HG02884 (cell line): ENCODE data around the gene STYXL1.
"Not testable (repeated sequence)": the region's sequence is repeated elsewhere in the genome, so short reads cannot be mapped to it uniquely, and the experiment has no call there.

Experiments
- ATAC-seq: cut with Tn5 transposase; IDR thresholded peaks from one replicate; pipeline ENCODE4 v1.9.1; 2021; ENCODE audit warnings: mild to moderate bottlenecking, moderate library complexity; ENCODE audit not compliant: unreplicated experiment

Gene STYXL1

DNA sequence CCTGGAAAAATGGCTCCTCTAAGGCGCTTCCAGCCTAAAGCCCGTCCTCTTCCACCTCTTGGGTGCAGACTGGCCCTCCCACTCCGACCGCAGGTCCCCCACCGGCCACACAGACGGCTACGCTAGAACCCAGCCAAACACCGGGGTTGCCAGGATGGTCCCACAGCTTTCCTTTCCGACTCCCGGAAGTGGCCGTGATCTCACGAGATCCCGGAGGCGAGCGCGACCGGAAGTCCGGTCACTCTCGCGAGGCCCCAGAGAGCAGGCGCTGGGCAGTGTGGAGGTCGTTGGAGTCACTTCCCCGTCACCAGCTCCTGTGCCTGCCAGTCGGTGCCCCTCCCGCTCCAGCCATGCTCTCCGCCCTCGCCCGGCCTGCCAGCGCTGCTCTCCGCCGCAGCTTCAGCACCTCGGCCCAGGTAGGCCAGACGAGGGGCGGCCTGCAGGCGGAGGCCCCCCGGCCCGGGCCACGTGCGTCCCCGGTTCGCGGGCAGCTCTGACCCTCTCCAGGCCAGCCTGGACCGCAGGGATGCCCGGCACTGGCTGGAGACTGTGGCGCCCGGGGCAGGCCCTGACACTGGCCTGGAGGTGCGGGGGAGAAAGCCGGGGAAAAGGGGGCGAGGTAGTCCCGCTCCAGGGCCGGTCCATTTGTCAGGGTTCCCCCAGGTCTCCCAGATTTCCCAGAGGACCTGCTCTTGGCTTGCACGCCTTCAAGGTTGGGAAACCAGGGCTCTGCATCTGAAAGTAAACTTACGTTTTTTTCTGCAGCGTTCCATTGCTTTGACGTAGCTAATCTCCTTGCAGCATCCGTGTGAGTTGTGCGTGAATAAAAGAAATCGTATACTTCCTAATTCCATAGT, at the start of gene STYXL1, which contains the start of gene MDH2:
Gene STYXL1, minus strand, starts transcription at position 190 of the 857 bp plus-strand sequence. CDS start 17,477 bp downstream, outside the sequence.
Gene MDH2, plus strand, starts transcription at position 296 of the 857 bp plus-strand sequence. Its CDS starts 55 bp downstream, at position 351.
- peak; percentile 92 for ATAC-seq

DNA sequence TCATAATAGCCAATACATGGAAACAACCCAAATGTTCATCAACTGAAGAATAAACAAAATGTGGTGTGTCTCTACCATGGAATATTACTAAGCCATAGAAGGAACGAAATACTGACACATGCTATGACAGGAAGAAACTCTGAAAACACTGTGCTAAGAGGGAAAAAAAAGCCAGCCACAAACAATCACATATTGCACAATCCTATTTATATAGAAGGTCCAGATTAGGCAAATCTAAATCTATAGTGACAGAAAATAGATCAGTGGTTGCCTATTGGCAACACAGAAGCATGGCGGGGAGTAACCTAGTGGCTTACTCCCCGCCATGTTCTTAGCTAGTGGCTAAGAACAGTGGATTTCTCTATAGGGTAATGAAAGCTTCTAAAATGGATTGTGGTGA, 48.1 kb upstream of the STYXL1 start:
- ATAC-seq = no peak

GRCh38 chr7:76094326-76094725, 46.5 kb upstream of the STYXL1 start:
- not testable (repeated sequence) for ATAC-seq

DNA sequence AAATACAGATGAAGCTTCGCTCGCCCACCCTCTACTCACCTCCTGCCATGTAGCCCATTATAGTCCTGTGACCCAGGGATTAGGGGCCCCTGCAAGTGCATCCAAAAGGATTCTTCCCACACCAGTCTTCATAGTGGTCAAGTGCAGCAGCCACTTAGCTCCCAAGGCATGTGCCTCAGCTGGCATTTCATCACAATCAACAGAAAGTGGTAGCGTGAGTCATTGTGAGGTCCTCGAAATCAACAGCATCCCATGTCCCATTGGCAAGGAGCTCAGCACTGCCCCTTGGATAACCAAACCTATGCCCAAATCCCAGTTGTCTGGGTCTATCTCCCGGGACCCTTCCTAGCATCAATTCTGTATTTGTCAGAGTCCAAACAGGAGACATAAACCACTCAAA, 45.7 kb upstream of the STYXL1 start:
- ATAC-seq = not testable (repeated sequence)

DNA sequence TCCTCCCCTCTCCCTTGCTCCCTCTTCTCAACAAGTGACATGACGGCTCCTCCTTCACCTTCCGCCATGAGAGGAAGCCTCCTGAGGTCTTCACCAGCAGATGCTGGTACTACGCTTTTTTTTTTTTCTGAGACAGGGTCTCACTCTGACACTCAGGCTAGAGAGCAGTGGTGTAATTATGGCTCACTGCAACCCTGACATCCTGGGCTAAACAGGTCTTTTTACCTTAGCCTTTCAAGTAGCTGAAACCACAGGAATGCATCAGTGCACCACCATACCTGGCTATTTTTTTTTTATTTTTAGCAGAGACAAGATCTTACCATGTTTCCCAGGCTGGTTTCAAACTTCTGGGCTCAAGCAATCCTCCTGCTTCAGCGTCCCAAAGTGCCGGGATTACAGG, 43.7 kb upstream of the STYXL1 start:
- ATAC-seq = no peak

DNA sequence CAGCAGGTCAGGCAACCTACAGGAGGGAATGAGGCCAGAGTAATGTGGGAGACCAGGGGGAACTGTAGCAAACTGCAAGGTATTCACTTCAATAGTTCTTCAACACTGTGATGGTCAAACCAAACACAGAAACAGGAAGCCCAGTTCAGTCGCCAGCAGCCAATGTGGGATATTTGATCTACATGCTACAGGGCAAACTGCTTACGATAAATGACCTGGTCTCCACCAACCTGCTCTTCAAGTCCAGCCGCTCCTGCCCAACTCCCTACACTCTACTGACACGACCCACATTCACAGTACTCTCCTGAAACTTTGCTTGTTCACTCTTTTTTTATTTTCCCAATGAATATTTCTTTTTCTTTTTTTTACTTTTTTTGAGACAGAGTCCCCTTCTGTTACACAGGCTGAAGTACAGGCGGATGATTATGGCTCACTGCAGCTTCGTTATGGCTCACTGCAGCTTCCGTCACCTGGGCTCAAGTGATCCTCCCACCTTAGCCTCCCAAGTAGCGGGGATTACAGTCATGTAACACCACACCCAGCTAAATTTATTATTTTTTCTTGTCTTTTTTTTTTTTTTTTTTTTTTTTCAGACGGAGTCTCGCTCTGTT, 42.2 kb upstream of the STYXL1 start:
- no peak for ATAC-seq

GRCh38 chr7:76087362-76087791, 39.6 kb upstream of the STYXL1 start:
- not testable (repeated sequence) for ATAC-seq

DNA sequence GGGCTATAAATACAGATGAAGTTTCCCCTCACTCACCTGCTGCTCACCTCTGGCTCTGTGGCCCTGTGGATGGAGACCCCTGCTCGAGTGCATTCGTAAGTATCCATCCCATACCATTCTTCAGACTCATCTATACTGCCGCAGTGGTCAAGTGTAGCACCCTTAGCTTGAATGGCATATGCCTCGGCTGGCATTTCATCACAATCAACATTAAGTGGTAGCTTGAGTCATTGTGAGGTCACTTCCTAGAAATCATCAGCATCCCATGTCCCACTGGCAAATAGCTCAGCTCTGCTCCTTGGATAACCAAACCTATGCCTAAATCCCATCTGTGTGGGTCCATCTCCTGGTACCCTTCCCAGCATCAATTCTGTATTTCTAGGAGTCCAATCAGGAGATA, 38.3 kb upstream of the STYXL1 start:
- no peak for ATAC-seq

DNA sequence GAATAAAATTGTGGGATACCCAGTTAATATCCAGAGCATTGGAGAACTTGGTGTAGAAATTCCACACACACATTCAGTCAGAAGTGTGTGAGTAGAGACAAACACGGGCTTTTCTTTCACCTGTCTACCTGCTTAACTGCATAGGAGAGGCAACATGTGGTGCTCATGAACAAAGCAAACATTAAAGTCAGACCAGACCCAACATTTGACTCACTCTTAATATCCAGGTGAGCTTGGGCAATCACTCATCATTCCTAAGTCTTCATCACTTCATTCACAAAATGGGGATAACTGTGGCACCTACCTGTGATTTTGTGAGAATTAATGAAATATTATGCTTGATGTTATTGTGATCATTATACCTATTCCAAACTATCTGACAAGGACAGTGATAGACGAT, 36.3 kb upstream of the STYXL1 start:
- not testable (repeated sequence) for ATAC-seq

- no peak for ATAC-seq
Measured at GRCh38 chr7:76080204-76080603, 32.4 kb upstream of the STYXL1 start.

GRCh38 chr7:76077435-76077834, 29.6 kb upstream of the STYXL1 start:
- no peak for ATAC-seq

GRCh38 chr7:76076995-76077394, 29.2 kb upstream of the STYXL1 start:
- ATAC-seq = no peak

- no peak for ATAC-seq
Measured at GRCh38 chr7:76074972-76075370, 27.2 kb upstream of the STYXL1 start.

- no peak for ATAC-seq
Measured at GRCh38 chr7:76074306-76074971, 26.6 kb upstream of the STYXL1 start.

GRCh38 chr7:76073335-76073990, 25.7 kb upstream of the STYXL1 start:
- no peak for ATAC-seq

DNA sequence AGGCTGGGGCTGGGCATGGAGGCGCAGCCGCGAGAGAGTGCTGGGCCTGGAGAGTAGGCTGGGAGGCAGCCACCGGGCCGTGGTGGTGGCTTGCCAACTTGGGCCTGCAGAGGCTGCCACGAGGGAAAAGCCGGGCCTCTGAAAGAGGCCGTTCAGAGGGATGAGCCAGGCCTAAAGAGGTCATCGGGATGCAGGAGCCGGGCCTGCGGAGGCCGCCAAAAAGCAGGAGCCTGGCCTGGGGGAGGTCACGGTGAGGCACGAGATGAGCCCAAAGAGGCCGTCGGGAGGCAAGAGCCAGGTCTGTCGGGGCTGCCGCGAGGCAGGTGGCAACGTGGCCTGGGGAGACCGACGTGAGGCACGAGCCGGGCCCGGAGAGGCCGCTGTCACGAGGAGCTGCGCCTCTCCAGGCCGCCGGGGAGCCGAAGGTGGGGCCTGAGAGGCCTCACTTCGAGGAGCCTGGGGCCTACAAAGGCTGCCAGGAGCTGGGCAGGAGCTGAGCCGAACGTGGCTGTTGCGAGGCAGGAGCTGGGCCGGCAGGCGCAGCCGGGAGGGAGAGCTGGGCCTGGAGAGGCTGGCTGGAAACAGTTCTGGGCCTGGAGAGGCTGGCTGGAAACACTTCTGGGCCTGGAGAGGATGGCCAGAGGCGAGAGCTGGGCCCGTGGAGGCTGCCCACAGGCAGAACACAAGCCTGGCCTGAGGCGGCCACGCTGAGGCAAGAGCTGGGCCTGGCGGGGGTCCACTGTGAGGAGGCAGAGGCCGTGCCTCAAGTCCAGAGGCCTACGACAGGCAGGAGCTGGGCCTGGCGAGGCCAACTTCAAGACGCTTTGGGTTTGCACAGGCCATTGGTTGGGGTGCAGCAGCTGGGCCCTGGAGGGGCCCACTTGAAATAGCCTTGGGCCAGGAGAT, 24.7 kb upstream of the STYXL1 start:
- no peak for ATAC-seq

- ATAC-seq = no peak
Measured at GRCh38 chr7:76071316-76072242, 23.8 kb upstream of the STYXL1 start.

GRCh38 chr7:76069238-76069638, 21.4 kb upstream of the STYXL1 start:
- ATAC-seq = no peak
